Stimulated activated naive CD4-positive, alpha-beta T cell (primary cell): Measurements from ENCODE around the gene BICRAL.
A peak's percentile ranks its signal among the peaks of the same experiment; 100 is the strongest.
"Not testable (repeated sequence)": the region's sequence is repeated elsewhere in the genome, so short reads cannot be mapped to it uniquely, and the experiment has no call there.

Source experiments
- DNase-seq, 6 experiments: peaks; one replicate each; lab custom pipeline; 2025; lab: John Stamatoyannopoulos, UW

Gene BICRAL

DNA sequence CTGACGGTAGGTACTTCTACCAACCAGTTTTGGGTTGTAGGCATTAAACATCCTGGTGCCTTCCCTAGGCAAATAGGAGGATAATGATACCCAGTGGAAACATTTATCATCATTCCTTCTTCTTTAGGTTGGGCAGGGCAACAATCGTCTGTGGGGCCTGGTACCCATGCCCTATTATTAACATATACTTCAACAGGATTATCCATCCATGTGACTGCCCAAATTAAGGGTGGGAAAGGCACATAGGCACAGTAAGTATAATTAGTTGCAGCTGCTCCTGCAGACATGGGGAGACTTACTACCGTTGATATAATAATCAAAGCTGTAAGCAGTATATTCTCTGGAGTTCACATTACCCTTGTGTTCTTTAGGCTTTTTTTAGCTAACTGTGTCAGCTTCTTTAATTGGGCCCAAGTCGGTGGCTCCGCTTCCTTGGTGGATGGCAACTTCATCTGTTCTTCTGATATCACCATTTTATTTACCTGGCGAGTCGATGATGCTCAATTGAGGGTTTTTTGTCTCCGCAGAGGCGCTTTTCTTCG, 114.4 kb downstream of the BICRAL start:
- no peak for DNase-seq

DNA sequence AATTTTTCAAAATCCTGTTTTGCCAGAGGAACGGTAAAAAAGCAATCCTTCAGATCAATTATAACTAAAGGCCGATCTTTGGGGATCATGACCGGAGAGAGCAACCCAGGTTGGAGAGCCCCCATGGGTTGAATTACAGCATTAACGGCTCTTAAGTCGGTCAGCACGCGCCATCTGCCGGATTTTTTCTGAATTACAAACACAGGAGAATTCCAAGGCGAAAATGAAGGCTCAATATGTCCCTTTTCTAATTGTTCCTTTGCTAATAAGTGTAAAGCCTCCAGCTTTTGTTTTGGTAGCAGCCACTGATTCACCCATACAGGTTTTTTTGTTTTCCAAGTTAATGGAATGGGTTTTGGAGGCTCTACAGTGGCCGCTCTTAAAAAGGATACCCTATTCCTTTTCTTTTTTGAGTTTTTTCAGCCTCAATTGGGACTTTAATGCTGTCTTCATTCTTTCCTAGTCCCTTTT, 117.1 kb downstream of the BICRAL start:
- DNase-seq, result peak; percentile 26 to 73 (median 58)

DNA sequence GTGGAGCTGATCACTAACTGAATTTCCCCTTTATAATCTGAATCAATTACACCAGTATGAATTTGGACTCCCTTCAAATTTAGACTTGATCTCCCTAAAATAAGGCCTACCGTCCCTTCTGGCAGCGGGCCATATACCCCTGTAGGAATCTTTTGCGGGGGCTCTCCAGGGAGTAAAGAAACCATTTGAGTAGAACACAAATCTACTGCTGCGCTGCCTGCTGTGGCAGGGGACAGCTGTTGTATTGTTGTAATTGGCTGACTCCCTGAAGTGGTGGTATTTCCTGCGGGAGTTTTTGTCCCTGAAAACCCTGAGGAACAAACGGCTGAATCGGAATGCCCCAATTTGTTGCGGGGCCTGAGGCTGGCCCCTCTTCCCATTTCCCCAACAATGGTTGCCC, 118.0 kb downstream of the BICRAL start:
- no peak for DNase-seq

DNA sequence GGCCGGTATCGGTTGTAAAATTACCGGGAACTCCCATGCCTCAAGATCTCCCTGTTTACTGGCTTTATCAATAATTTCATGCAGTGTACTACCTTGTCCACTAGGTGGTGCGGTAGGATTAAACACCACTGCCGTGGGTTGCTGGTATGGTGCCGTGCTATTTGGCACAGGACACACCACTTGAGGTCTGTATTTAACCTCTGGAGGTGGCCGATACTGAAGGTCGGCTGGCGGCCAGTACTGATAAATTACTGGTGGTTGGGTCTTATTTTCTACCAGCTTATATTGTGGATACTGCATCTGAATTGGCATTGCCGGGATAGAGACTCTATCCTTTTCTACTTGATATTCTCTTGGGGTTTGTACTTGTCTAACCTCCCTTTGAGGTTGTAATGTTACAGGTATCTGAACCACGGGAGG, 119.7 kb downstream of the BICRAL start:
- peak; percentile 29 to 85 (median 60) for DNase-seq

DNA sequence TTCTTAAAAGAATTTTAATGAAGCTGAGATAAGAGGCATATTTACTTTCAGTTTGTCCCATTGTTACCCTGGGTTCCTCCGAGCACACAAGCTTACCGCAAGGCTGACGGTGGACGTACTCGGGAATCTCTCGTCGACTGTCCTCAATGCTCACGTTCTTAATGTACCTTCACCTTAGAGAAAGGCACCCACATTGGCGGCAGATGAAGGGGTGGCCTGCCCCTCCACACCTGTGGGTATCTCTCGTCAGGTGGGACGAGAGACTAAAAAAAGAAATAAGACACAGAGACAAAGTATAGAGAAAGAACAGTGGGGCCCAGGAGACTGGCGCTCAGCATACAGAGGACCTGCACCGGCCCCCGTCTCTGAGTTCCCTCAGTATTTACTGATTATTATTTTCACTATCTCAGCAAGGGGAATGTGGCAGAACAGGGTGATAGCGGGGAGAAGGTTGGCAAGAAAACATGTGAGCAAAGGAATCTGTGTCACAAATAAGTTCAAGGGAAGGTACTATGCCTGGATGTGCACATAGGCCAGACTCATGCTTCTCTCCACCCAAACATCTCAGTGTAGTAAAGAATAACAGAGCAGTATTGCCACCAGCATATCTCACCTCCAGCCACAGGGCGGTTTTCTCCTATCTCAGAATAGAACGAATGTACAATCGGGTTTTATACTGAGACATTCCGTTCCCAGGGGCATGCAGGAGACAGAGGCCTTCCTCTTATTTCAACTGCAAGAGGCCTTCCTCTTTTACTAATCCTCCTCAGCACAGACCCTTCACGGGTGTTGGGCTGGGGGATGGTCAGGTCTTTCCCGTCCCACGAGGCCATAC, 120.8 kb downstream of the BICRAL start:
- DNase-seq, result not testable (repeated sequence)

- DNase-seq, result no peak
Measured at GRCh38 chr6:42904467-42904866, 122.6 kb downstream of the BICRAL start.

- DNase-seq, result no peak
Measured at GRCh38 chr6:42907336-42907735, 125.5 kb downstream of the BICRAL start.

DNA sequence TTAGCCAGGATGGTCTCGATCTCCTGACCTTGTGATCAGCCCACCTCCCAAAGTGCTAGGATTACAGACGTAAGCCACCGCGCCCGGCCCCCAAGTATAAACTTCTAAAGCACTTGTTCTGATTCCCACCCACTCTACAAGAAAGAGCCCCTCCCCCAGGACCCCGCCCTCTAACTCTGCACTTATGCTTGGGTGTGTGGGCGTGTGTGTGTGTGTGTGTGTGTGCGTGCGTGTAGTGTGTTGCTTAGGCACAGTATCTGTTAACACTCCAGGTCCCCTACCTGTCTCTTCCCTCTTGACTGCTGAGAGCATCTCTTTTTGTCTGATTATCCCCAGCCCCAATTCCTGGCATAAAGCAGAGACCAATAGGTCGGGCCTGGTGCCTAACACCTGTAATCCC, 128.0 kb downstream of the BICRAL start:
- no peak for DNase-seq

DNA sequence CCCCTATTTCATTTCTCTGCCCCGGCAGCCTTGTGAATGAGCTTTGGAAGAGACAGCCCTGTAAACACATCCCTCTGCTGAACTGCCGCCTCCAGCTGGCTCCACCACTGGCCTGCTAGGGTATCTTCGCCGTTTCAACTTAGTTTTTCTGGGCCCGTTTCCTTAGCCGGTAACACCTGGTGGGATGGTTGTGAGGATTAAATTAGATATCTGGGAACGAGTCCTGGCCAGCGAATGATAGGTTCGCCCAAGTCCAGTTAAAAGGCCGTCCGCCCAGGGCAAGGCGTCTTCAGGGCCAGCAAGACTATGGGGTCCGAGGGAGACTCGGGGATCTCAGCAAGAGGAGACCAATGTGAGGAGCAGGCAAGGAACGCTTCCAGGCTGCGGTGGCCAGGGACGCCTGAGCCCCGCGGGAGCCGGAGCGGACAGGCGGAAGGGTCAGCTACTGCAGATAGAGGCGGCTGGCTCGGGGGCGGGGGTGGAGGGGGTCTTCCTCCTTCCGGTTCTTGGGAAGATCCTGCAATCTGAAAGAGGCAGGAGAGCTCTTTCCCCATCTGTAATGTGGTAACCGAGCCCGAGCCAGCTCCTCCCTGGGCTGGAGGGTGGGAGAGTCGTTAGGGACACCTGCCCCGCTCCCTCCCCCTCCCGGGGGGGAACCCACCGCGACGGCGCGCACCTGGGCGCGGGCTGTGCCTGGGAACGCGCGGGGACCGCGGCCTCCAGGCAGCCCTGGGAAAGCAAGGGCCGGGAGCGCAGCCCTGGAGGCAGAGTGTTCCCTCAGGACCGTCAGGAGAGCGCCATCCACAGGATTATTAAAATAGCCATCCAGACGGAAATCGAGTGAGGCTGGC, 129.5 kb downstream of the BICRAL start:
- peak in 2 of 6 experiments; percentile 14 to 27 for DNase-seq

GRCh38 chr6:42914546-42914945, 132.7 kb downstream of the BICRAL start:
- no peak for DNase-seq

GRCh38 chr6:42915732-42916131, 133.9 kb downstream of the BICRAL start, which contains the start of gene PTCRA:
PTCRA (plus strand) TSS chr6:42916053; CDS start chr6:42916070, 17 bp downstream.
- DNase-seq, result no peak

GRCh38 chr6:42916288-42916687, 134.4 kb downstream of the BICRAL start:
- no peak for DNase-seq
